Mononuclear cell (primary cell): ENCODE results near the gene CACNA1C. TPM values are rescaled to one million over a fixed set of nuclear protein-coding genes. Genes with fewer than 3 reads are reported as not detected.
"Not testable (repeated sequence)": the region's sequence is repeated elsewhere in the genome, so short reads cannot be mapped to it uniquely, and the experiment has no call there.

Experiments
- H3K27me3 ChIP-seq: 2 replicates; pipeline ENCODE4 v1.6.0; 2011; ENCODE audit warnings: low read length, control low read depth; ENCODE audit not compliant: insufficient read depth
- H3K4me1 ChIP-seq: 2 replicates; pipeline ENCODE4 v1.5.1; 2011; ENCODE audit warnings: mild to moderate bottlenecking, low read length, control low read depth; ENCODE audit not compliant: insufficient read depth
- H3K4me3 ChIP-seq: 2 replicates; pipeline ENCODE4 v1.5.1; 2011; ENCODE audit warnings: mild to moderate bottlenecking, low read length, moderate library complexity
- H3K9me3 ChIP-seq: 2 replicates; pipeline ENCODE4 v1.5.1; 2011; ENCODE audit warnings: low read depth, mild to moderate bottlenecking, control low read depth, low read length
- total RNA-seq: library from RNA; depleted of rRNA; stranded (reverse); fragments of >200 nt; gene quantifications from one replicate; pipeline ENCODE4 v1.2.3, GENCODE V29; 2012

CACNA1C gene
- total RNA-seq, 1 donor: 0.10 TPM

DNA sequence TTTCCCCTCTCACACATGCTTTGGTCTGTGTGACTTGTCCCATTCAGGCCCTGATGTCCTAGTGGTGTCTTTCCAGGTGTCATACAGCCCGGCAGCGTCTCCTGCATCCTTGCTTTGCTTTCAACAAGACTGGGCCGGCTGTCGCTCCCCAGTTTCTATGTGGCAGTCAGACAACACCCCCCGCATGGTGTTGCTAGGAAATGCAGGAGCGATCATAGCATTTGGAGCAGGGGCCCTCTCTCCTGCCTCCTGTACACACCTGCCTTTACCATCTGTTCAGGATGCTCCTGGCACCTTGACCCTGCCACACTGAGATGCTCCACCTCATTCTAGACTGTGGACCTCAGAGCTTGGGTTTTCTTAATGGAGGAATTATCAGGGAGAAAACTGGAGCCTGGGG, 29.5 kb downstream of the CACNA1C start:
- no peaks in the 10 kb centered on the region for H3K27me3 ChIP-seq
- H3K9me3 ChIP-seq: no peaks in the 10 kb centered on the region
- H3K4me3 ChIP-seq: no peak overlapping the region
- H3K4me1 ChIP-seq: no peaks in the 10 kb centered on the region

DNA sequence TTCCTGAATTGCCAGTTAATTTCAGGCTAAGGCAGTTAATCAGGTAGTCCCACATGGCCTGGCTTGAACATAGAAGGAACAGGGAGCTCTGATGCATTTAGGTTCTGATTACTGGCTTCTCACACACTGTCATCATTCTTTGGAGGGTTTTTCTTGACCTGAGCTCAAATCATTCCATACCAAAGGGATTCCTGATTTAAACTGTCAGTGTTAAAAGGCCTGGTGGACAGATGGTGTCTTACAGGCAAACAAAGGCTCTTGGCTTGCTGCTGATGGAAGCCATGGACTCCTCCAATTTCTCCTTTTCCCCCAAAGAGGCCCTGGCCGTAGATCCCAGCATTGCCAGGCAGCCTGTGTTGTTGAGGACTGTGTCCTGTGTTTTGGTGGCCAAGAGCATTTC, 30.2 kb downstream of the CACNA1C start:
- H3K9me3 ChIP-seq: no peaks in the 10 kb centered on the region
- H3K4me3 ChIP-seq: no peak overlapping the region
- no peaks in the 10 kb centered on the region for H3K27me3 ChIP-seq

DNA sequence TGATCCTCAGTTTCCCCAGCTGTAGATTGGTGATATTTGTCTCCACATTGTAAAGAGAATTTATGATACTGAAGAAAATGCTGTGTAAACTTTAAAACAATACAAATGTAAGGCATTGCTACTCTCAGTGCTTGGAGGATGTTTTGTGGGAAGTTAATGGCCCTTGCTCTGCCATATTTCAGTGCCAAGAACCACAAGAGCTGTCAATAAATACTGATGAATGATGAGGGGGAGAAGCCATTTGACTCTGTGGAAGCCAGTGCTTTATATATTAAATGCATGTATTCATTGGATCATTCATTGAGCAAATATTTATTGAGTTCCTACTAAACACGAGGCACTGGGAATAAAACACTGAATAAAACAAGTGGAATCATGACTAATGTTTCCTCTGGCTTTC, 30.8 kb downstream of the CACNA1C start:
- H3K27me3 ChIP-seq: no peaks in the 10 kb centered on the region
- no peaks in the 10 kb centered on the region for H3K4me1 ChIP-seq
- no peaks in the 10 kb centered on the region for H3K9me3 ChIP-seq
- H3K4me3 ChIP-seq: no peak overlapping the region

More for the DNA sequence above, 30.2 kb downstream of the CACNA1C start:
- no peaks in the 10 kb centered on the region for H3K4me1 ChIP-seq

DNA sequence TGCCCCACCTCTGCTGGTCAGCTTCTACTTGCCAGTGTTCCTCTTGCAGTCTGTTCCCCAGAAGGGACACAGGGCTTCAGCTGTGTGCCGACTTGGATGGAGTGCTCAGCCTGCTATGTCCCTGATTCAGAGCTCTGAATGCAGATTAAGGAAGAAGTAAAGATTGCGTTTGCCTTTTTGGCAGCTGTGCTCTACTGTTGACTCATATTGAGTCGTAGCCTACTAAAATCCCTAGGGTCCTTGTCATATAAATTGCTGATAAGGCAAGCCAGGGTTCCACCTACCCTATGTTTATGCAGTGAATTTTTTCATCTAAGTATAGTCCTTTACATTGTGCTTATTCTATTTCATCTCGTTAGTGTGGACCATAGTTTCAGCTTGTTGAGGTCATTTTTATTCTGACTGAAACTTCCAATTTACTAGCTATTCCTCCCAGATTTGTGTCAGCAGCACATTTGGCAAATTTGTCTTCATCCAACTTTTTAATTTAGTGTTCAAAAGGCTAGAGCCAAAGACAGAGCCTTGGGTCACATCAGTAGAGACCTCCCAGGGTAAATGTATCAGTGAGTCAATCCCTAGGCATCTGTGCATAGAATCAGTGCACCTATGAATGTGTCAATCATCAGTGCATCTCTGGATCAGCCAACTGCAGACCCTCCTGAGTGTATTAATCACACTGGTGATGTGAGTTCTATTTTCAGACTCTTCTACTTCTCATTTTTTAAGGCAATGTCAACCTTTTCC, 31.9 kb downstream of the CACNA1C start:
- H3K4me1 ChIP-seq: no peaks in the 10 kb centered on the region
- no peaks in the 10 kb centered on the region for H3K9me3 ChIP-seq
- H3K27me3 ChIP-seq: no peaks in the 10 kb centered on the region
- H3K4me3 ChIP-seq: no peak overlapping the region

DNA sequence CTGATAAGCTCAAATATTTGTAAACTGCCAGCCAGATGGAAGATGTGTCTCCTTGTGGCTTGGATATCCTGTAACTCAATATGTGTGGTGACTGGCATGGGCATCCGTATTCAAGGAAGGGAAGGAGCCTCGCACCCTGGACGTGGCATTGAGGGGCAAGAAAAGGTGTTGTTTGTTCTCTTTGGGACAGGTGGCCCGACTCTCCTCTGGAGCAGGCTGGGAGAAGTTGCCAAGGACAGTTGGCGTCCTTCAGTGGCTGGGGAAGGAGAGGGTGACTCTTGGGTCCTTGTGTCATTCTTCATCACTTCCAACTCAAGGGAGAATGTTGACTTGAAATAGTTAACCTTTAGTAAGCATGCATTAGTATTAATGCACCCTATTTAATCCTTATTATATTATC, 39.6 kb downstream of the CACNA1C start:
- Histone ChIP-seq H3K9me3 (no peaks in the 10 kb centered on the region), H3K4me1 (peaks cover 5% of the 10 kb centered on the region), H3K4me3 (no peak overlapping the region), H3K27me3 (no peaks in the 10 kb centered on the region)

DNA sequence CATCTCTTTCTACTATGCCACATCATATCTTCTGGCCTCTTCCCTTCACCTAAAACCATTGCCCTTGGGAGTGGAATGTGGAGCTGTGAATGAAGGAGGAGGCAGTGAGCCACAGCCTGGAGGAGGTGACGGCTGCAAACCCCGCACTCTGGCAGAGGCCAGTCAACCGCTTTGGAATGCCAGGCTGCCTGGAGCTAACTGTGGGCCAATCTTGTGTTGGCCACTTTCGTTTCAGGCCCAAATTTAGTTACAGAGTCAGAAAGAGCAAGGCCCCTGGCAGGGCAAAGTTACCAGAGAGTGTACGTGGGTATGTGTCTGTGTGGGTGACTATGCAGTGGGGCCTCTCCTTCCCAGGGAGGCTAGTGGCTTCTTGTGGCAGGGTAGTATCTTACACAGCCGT, 40.1 kb downstream of the CACNA1C start:
- H3K27me3 ChIP-seq: no peaks in the 10 kb centered on the region
- no peak overlapping the region for H3K4me3 ChIP-seq
- peaks cover 5% of the 10 kb centered on the region for H3K4me1 ChIP-seq
- no peaks in the 10 kb centered on the region for H3K9me3 ChIP-seq

DNA sequence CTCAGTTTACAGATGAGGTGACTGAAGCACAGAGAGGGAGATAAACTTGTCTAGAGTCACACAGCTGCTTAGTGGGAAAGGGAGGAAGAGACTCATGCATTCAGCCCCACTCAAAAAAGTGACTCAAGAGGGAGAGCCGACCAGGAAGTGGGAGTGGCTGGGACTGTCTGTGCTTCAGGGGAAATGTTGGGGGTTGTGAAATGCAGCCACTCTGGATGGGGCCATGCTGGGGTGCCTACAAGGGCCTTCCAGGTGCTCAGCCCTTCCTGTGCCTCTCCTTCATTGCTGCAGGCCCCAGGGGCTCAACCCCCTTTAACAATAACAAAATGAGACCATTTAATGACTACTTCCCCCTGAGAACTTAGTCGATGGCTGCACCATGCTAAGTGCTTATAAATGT, 41.8 kb downstream of the CACNA1C start:
- Histone ChIP-seq H3K4me1 (peaks cover 5% of the 10 kb centered on the region), H3K27me3 (no peaks in the 10 kb centered on the region), H3K4me3 (no peak overlapping the region), H3K9me3 (no peaks in the 10 kb centered on the region)

DNA sequence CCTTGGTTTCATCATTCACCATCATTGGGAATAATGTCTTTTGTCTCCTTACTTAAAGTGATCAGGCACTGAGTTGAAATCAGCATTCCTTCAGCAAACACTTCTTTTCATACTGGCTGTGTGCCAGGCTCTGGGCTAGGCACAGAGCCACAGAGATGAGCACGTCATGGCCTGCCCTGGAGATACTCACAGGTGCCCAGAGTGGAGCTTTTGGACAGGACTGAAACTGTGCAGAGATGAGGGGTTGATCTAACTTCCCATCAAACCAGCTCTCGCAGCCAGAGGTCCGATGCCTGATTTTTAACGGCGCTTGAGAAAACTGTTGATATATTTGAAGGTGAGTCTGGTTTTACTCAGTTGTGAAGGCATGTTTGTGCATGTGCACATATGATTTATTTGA, 43.1 kb downstream of the CACNA1C start:
- Histone ChIP-seq H3K4me1 (peaks cover 5% of the 10 kb centered on the region), H3K4me3 (no peak overlapping the region), H3K27me3 (no peaks in the 10 kb centered on the region), H3K9me3 (no peaks in the 10 kb centered on the region)

DNA sequence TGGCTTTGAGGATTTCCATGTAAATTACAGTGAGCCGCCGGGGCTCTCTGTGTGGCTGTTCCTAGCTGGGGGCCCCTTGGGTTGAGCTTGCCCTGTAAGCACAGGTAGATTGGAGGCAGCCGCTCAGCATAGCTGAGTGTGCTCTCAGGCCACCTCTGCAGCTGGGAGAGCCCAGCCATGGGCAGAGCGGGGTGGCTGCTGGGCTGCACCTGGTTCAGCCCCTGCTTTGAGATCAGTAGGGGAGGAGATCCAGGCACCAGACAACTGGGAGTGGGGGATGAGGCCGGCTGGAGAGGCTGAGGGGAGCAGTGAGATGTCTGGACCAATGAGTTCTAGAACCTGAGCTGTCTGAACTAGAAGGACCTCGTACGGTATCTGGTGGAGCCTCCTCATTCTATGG, 44.8 kb downstream of the CACNA1C start:
- H3K4me3 ChIP-seq: no peak overlapping the region

DNA sequence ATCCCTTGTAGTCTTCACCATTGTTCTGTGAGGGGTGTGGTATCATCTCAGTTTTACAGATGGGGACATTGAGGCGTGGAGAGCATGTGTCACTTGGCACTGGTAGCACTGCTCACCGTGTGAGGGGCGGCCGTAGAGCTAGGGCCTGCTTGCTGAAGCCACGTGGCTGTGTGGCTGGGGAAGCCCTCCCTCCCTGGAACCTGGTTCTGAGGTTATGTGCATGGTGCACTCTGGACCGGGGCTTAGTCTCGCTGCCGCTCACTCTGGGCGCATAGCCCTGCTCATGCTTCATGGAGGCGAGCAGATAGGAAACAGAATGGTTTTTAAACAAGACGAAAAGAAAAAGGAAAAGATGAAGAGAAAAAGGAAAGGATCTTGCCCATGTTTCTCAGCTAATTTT, 46.1 kb downstream of the CACNA1C start:
- peaks cover 5% of the 10 kb centered on the region for H3K4me1 ChIP-seq
- H3K27me3 ChIP-seq: no peaks in the 10 kb centered on the region
- H3K9me3 ChIP-seq: no peaks in the 10 kb centered on the region
- no peak overlapping the region for H3K4me3 ChIP-seq

More for the DNA sequence above, 44.8 kb downstream of the CACNA1C start:
- peaks cover 5% of the 10 kb centered on the region for H3K4me1 ChIP-seq
- H3K9me3 ChIP-seq: no peaks in the 10 kb centered on the region
- H3K27me3 ChIP-seq: no peaks in the 10 kb centered on the region

DNA sequence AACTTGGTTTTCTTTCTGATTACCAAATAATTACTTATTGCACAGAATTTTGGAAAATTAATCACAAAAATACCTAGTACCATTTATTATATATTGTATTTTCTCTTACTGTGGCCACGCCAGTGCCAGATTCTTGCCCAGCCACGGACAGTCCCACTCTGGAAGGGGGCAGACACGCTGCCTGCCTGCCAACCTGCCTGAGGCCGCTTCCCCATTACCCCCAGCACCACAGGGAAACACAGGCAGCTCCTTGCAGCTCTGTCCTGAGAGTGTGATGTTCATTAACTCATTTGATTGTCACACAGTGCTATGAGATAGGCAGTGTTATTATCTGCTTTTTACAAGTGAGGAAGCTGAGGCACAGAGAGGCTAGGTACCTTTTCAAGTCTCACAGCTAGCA, 46.8 kb downstream of the CACNA1C start:
- H3K4me1 ChIP-seq: peaks cover 1% of the 10 kb centered on the region
- no peak overlapping the region for H3K4me3 ChIP-seq
- no peaks in the 10 kb centered on the region for H3K9me3 ChIP-seq
- H3K27me3 ChIP-seq: no peaks in the 10 kb centered on the region

DNA sequence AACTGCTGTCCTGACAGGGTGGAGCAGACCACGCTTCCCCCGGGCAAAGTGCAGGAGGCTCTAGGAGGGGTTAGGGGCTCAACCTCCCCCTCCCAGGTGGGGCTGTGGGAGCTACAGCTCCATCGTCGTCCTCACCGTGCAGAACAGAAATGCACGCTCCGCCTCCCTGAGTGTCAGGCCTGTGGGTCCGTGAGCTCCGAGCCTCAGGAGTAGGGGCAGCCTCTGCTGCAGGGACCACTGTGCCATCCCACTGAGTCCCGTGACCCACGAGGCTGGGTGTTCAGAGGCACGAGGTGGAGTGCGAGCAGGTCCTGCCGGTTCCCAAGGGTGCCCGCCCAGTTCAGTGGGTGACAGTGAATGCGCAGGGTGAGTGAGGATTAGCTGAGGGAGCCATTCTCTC, 48.6 kb downstream of the CACNA1C start:
- no peak overlapping the region for H3K4me3 ChIP-seq
- no peaks in the 10 kb centered on the region for H3K27me3 ChIP-seq
- H3K4me1 ChIP-seq: no peaks in the 10 kb centered on the region
- H3K9me3 ChIP-seq: no peaks in the 10 kb centered on the region

DNA sequence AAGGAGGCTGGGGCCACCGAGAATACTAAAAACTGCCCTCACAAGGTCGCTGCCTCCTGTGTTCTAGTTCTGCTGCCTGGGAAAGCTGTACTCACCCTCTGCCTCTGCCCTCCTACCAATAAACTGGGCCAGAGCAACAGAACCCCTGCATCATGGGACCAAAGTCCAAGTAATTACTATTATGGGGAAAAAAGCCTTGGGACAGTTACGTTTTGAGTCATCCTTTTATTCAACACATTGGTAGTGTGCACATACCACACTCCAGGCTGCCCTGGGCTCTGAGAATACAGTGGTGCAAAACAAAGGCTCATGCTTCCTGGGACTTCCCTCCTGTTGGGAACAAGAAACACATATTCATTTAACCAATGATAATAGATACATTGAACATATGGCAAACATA, 49.0 kb downstream of the CACNA1C start:
- H3K27me3 ChIP-seq: no peaks in the 10 kb centered on the region
- no peaks in the 10 kb centered on the region for H3K4me1 ChIP-seq
- no peaks in the 10 kb centered on the region for H3K9me3 ChIP-seq
- no peak overlapping the region for H3K4me3 ChIP-seq

DNA sequence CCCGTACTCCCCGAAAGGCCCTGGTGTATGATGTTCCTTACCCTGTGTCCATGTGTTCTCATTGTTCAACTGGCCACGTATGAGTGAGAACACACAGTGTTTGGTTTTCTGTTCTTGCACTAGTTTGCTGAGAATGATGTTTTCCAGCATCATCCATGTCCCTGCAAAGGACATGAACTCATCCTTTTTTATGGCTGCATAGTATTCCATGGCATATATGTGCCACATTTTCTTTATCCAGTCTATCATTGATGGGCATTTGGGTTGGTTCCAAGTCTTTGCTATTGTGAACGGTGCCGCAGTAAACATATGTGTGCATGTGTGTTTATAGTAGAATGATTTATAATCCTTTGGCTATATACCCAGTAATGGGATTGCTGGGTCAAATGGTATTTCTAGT, 49.9 kb downstream of the CACNA1C start:
- not testable (repeated sequence) for H3K9me3 ChIP-seq, H3K27me3 ChIP-seq, H3K4me1 ChIP-seq, H3K4me3 ChIP-seq

DNA sequence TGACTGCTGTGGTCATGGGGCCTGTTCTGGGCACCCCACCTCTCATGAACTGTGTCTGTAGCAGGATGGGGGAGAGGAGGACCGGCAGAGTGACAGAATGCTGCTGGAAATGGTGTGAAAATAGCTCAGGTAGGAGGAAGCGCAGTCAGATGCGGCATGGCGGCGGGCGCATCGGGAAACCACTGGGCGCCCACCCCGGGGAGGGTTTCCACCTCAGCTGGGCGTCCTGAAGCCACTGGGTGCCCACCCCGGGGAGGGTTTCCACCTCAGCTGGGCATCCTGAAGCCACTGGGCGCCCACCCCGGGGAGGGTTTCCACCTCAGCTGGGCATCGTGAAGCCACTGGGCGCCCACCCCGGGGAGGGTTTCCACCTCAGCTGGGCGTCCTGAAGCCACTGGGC, 52.6 kb downstream of the CACNA1C start:
- H3K4me3 ChIP-seq, H3K27me3 ChIP-seq: not testable (repeated sequence)

DNA sequence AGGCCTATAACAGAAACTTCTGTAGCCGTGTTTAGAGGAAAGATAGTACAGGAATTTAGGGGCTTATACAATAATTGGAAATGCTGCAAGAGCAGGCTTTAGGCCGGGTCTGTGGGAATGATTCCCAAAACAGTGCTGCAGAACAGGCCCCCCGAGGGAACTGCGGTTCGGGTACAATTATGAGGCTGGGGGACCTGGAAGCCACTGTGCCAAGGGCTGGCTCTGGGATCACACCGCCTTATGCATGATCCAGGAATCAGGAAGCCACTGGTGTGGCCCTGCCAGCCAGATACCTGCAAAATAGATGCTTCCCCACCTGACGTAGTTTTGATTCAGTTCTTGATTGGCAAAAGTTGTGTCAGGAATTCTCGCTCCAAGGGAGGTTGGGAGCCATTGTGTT, 55.4 kb downstream of the CACNA1C start:
- no peaks in the 10 kb centered on the region for H3K27me3 ChIP-seq
- no peak overlapping the region for H3K4me3 ChIP-seq
- H3K9me3 ChIP-seq: no peaks in the 10 kb centered on the region
- no peaks in the 10 kb centered on the region for H3K4me1 ChIP-seq

More for the DNA sequence above, 52.6 kb downstream of the CACNA1C start:
- not testable (repeated sequence) for H3K4me1 ChIP-seq, H3K9me3 ChIP-seq
